Measurements from ENCODE around the gene ITGA11.

ITGA11 gene

DNA sequence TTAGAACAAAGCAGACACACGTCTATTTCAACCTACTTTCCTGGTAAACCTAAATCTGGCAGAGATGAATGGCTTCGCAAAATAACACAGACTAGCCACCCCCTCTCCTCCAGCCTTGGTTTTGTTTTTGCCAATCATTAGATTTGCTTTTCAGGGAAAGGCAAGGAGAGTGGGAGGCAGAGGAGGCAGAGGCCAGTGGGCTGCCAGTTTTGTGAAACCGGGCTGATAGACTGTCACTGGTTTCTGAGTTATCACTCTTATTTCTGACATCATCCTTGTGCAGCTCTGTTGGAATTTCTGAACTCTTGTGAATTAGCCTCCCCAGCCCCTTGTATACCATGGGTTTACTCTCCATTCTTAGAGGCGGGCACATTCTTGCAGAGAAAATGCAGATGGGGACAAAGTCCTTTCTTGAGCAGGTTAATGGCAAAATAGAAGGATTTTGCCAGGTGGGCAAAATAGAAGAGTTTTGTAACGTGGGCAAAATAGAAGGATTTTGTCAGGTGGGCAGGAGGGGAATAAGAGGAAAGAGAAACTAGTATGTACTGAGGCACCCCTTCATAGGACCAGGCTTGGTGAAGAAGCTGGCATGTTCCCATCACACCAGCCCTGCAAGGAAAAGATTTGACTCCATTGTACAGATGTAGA is 157.6 kb downstream of the ITGA11 start:
- no peak for DNase-seq

DNA sequence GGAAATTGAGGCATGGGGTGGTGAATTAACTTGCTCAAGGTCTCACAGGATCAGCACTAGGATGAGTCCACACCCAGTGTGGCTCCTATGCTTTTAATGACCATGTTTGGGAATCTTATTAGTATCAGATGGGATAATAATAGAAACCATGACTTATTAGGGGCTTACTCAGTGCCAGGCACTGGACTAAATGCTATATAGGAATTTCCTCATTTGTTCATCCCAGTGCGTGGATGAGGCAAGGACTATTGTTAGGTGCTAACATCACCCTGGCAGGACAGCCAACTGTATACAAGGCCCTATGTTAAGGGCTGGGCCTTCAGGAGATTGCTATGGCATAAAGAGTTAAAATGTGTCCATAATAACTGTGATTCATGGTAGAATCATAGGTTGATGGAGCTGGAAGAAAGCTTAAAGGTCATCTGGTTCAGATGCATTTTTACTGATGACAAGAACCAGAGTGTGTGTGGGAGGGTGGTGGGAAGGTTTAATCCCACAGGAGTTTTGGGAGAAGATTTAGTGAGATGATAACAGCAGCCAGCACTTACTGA is 159.2 kb downstream of the ITGA11 start:
- no peak for DNase-seq

DNA sequence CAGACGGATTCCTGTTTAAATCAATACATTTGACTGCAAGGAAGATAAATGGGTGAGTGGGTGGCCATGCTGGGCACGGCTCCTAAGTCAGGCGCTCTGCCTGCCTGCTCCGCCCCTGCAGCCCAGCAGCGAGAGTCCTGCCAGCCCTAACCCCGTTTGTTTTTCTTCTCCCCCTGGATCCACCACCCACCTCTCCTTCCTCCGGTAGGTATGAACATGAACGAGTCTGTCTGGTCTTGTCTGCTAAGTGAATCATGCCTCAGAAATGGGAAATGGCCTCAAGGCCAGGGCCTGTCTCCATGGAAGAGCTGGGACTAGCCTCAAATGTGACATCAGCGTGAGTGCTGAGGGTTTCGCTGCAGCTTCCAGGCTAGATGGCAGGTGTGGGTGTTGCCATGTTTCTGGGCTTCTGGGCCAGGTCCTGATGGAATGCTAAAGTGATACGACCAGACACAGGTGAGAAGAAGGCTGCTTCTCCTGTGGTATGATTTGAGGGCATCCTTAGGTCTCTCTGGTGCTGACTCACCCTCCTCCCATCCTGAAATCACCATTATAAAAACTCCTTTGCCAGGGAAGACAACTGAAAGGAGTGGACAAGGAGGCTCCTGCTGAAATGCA is 160.0 kb downstream of the ITGA11 start:
- DNase-seq = peak in 38 of 58 donors; percentile 6 to 79 (median 40)

DNA sequence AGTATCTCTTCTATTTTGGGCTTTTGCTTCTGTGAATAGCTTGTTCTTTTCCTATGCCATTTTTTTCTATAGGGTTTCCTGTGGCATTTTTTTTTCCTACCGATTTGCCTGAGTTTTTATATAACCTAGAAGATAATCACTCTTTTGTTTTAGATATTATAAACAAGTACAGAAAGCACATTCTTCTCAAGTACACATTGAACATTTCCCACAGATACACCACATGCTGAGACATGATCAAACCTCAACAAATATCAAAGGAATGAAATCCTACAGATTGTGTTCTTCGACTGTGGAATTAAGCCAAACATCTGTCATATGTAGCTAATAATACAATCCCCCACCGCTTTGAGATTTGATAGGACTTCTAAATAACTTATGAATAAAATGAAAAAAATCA is 163.6 kb downstream of the ITGA11 start:
- DNase-seq = no peak

DNA sequence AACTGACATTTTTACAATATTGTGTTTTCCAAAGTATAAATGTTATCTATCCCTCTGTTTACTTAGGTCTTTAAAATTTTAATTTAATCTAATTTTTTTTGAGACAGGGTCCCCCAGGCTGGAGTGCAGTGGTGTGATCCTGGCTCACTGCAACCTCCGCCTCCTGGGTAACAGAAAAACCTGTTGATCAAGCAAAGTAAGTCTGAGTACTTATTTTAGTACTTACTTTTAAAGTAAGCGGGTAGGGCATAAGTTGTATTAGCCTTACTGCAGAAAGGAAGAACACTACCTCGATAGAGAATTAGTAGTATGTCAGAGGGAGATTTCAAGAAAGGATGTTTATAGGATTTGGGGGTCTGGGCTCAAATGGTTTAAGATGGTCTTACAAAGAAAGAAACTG is 166.3 kb downstream of the ITGA11 start:
- no peak for DNase-seq

DNA sequence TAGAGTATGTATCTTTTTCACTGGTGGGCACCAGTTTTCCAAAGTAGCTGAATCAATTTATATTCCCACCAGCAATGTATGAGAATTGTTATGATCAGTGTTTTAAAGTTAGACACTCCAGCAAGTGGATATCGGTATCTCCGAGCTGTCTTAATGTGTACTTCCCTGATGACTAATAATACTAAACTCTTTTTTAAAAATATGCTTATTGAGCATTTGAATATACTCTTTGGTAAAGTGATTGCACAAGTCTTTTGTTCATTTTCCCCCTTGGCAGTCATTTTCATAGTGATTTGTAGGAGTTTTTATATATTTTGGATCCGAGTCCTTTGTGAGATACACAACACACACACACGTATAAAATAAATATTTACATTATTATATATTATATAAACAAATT is 166.9 kb downstream of the ITGA11 start:
- no peak for DNase-seq

DNA sequence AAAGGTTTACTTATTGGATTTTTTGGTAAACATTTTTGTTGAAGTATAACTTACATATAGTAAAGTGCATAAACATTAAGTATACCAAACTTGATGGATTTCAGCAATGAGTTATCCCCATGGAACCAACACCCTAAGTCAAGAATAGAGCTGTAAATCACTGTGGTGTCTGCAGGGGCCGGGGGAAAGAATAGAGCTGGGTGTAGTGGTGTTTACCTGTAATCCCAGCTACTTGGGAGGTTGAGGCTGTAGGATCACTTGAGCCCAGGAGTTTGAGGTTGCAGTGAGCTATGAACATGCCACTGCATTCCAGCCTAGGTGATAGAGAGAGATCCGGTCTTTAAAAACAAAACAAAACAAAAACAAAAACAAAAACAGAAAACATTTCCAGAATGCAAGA is 167.7 kb downstream of the ITGA11 start:
- no peak for DNase-seq

DNA sequence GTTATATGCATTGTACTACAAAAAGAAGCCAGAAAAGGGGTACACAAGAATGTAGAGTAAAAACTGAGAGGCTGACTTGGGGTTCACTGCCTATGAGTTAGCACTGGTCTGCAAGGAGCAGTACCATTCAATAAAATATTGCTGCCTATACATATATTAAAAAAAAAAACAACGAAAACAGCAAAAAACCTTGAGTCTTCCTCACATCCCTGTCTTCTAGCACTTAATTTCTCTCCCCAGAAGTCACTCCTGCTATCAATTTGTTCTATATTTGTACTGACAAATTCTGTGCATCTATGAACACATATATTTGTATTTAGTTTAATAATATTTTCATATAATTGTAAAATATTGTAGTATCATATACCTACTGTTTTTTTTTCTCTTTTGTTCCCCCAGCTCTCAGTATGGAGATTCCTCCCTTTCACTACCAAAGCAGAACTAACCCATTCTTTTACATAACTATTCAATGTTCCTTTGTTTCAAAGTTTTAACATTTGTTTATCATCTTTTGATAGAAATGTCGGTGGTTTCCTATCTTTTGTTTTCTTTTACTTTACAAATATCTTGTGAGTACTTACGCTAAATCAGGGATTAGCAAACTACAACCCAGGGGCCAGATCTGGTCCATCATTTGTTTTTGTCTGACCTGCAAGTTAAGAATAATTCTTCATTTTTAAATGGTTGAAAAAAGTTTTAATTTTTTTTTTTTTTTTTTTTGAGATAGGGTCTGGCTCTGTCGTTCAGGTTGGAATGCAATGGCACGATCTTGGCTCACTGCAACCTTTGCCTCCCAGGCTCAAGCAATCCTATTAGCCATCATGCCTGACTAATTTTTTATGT is 169.2 kb downstream of the ITGA11 start:
- no peak for DNase-seq

DNA sequence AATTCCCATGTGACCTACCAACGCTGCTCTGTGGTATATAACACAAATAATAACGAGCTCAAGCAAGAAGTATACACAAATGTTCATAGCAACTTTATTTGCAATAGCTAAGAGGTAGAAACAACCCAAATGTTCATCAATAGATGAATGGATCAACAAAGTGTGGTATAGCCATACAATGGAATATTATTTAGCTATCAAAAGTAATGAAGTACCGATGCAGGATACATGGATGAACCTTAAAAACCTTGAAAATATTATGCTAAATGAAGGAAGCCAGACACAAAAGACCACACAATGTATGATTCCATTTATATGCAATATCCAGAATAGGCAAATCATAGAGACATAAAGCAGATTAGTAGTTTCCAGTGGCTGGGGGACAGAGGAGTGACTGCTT is 170.0 kb downstream of the ITGA11 start:
- DNase-seq = no peak

DNA sequence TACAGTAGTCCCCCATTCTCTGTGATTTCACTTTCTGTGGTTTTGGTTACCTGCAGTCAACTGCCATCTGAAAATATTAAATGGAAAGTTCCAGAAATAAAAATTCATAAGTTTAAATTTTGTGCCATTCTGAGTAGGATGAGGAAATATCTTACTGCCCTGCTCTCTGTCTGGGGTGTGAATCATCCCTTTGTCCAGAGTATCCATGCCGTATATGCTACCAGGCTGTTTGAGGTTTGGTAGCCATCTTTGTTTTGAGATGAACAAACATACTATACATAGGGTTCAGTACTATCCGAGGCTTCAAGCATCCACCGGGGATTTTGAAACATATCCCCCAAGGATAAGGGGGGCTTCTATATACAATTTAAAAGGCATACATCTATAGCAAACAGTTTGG is 170.7 kb downstream of the ITGA11 start:
- no peak for DNase-seq

DNA sequence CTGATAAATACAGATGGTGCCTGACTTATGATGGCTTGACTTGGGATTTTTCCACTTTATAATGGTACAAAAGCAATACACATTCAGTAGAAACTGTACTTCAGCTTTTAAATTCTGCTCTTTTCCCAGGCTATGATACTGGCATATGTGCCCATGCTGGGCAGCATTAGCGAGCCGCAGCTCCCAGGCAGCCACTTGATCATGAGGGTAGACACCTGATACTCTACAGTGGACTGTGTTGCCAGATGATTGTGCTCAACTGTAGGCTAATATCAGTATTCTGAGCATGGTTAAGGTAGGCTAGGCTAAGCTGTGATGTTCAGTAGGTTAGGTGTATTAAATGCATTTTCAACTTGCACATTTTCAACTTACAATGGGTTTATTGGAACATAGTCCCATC is 172.1 kb downstream of the ITGA11 start:
- DNase-seq = no peak

DNA sequence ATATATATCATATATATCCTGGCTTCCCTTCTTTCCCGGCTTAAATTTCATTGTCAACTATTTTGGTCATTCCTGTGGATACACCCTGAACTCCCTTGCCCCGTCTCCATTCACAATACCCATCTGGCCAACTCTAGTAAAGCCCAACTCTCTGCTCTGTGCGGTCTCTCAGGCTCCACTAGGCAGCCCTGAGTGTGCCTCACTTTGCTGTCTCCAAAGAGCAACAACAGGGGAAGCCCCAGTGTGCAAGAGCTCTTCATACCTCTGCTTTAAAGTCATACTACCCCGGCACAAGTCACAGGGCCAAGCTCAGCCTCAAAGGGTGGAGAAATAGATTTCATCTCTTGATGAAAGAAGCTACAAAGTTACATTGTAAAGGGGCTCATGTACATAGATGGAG is 173.3 kb downstream of the ITGA11 start:
- no peak for DNase-seq

DNA sequence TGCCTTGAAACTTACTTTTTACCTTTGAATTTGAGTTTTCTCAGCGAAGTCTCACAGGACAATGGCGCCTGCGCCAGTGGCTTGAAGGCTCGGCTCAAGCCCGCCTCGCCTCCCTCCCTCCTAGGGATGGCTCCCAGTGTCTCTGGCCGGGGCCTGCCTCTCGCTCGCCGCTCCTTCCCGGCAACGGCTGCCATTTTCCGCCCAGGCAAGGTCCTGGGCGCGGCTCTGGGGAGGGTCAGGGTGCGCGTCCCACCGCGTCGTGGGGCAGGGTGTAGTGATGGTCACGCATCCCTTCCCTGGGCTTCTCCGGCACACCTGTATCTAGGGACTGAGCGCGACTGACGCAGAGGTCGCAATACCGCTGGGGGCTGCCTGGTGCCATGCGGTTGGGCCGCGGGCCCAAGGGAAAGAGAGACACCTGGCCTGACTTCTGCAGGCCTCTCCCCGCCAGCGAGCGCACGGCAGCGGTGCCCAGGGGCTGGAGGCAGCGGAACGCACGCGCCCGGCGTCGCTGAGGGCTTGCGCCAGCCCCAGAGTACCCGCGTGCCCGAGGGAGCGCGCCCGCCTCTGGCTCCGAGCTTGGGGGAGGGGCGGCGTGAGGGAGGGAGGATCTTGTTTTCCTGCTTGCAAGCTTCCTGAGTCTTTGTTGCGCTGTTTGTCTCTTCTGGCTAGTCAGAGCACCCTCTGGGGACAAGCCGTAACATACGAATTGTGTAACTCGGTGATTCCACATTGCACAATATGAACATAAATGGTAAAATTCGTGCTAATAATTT is 175.1 kb downstream of the ITGA11 start:
- peak; percentile 38 to 93 (median 85) for DNase-seq

DNA sequence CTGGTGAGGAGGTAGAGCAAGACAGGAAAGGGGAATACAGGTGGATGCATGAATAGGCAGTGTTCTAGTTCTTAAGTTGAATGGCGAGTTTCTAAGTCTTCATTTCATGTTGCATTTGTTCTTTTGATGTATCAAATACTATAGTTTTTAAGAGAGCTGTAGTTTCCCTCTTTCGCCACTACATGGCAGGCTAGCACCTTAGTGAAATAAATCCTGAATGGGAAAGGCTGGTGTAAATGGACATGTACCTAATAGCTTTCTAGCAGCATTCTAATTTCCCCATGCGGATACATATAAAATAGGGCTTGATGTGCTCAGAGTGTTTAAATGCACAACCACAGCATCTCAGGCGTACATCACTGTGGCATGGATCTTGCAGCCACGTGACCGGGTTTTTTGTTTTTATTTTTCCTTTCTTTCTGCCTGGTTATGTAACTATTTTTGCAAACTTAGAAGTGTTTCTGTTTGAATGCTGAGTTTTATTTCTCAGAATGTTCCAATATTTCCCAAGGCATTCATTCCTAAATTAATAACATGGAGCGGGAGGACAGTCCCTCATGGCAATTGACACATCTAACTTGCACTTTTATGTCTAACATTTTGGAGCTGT is 178.9 kb downstream of the ITGA11 start:
- peak in 12 of 58 donors; percentile 7 to 81 (median 26) for DNase-seq

DNA sequence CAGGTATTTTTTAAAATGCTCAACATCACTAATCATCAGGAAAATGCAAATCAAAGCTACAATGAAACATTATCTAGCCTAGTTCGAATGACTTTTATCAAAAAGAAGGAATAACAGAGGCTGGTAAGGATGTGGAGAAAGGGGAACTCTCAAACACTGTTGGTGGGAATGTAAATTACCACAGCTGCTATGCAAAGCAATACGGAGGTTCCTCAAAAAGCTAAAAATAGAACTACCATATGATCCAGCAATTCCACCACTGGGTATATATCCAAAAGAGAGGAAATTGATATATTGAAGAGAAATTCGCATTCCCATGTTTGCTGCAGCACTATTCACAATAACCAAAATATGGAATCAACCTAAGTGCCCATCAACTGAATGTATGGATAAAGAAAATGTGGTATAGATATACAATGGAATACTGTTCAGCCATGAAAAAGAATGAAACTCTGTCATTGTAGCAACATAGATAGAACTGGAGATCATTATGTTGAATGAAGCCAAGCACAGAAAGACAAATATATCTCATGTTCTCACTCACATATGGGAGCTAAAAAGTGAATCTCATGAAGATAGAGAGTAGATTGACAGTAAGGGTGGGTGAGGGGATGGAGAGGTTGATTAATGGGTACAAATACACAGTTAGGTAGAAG is 182.8 kb downstream of the ITGA11 start:
- no peak for DNase-seq

Data from anterior cingulate cortex (tissue), 58 donors.